Measurements from ENCODE around the gene ATF6. TPM values are rescaled to one million over a fixed set of nuclear protein-coding genes. Genes with fewer than 3 reads are reported as not detected.

Gene ATF6
- total and polyA plus RNA-seq, 9 of the 15 experiments (the other 6 are each of a cell fraction or from before 2014, with no cell fraction given), result 11.7 to 32.4 (median 20.4) TPM

DNA sequence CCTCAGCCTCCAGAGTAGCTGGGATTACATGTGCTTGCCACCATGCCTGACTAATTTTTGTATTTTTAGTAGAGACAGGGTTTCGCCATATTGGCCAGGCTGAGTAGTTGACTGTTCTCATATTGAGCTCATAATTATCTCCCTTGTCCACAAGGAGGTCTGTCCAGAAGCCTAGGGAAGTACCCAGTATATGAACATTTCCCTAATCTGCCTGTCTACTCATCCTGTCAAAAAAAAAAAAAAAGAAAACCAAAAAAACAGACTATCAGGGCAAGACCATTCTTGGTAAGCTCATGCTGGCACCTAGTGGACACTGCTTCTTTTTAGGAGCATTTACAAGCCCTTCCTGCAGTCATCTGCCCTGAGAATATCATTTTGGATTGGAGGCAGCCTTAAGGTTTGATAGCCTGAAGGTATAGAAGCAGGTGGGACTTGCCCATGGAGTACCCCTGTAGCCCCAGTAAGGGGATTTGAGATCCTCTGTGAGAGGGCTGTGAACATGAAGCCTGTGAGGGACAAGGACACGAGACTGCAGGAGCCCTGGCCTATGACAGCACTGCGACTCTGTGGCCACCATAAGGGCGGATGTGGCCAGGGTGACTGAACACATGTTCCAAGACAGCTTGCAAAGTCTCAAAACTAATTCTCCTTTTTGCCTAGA lies 27.4 kb upstream of the ATF6 start (continued):
- TF ChIP-seq LCOR (CRISPR knock-in tag; IDR thresholded peaks at IDR 0.05), result peak; percentile 98
- no peak for TF ChIP-seq HNRNPH1 (optimal IDR thresholded peaks at IDR 0.05; ENCODE audit: low read depth, low read length)
- TF ChIP-seq ELF1 (tag; IDR thresholded peaks at IDR 0.05), result 0 out of 2 replicates have a peak, but pooled peaks have one; percentile 17
- no peak for TF ChIP-seq FOS (IDR thresholded peaks at IDR 0.05; ENCODE audit: extremely low read depth, insufficient read length)
- no peak for TF ChIP-seq SP2 (IDR thresholded peaks at IDR 0.05; ENCODE audit: extremely low read depth, low read depth, low read length, poor library complexity, severe bottlenecking)
- no peak for TF ChIP-seq GABPA (tag; conservative IDR thresholded peaks at IDR 0.05; ENCODE audit: low read depth)
- TF ChIP-seq, protein P1, sequence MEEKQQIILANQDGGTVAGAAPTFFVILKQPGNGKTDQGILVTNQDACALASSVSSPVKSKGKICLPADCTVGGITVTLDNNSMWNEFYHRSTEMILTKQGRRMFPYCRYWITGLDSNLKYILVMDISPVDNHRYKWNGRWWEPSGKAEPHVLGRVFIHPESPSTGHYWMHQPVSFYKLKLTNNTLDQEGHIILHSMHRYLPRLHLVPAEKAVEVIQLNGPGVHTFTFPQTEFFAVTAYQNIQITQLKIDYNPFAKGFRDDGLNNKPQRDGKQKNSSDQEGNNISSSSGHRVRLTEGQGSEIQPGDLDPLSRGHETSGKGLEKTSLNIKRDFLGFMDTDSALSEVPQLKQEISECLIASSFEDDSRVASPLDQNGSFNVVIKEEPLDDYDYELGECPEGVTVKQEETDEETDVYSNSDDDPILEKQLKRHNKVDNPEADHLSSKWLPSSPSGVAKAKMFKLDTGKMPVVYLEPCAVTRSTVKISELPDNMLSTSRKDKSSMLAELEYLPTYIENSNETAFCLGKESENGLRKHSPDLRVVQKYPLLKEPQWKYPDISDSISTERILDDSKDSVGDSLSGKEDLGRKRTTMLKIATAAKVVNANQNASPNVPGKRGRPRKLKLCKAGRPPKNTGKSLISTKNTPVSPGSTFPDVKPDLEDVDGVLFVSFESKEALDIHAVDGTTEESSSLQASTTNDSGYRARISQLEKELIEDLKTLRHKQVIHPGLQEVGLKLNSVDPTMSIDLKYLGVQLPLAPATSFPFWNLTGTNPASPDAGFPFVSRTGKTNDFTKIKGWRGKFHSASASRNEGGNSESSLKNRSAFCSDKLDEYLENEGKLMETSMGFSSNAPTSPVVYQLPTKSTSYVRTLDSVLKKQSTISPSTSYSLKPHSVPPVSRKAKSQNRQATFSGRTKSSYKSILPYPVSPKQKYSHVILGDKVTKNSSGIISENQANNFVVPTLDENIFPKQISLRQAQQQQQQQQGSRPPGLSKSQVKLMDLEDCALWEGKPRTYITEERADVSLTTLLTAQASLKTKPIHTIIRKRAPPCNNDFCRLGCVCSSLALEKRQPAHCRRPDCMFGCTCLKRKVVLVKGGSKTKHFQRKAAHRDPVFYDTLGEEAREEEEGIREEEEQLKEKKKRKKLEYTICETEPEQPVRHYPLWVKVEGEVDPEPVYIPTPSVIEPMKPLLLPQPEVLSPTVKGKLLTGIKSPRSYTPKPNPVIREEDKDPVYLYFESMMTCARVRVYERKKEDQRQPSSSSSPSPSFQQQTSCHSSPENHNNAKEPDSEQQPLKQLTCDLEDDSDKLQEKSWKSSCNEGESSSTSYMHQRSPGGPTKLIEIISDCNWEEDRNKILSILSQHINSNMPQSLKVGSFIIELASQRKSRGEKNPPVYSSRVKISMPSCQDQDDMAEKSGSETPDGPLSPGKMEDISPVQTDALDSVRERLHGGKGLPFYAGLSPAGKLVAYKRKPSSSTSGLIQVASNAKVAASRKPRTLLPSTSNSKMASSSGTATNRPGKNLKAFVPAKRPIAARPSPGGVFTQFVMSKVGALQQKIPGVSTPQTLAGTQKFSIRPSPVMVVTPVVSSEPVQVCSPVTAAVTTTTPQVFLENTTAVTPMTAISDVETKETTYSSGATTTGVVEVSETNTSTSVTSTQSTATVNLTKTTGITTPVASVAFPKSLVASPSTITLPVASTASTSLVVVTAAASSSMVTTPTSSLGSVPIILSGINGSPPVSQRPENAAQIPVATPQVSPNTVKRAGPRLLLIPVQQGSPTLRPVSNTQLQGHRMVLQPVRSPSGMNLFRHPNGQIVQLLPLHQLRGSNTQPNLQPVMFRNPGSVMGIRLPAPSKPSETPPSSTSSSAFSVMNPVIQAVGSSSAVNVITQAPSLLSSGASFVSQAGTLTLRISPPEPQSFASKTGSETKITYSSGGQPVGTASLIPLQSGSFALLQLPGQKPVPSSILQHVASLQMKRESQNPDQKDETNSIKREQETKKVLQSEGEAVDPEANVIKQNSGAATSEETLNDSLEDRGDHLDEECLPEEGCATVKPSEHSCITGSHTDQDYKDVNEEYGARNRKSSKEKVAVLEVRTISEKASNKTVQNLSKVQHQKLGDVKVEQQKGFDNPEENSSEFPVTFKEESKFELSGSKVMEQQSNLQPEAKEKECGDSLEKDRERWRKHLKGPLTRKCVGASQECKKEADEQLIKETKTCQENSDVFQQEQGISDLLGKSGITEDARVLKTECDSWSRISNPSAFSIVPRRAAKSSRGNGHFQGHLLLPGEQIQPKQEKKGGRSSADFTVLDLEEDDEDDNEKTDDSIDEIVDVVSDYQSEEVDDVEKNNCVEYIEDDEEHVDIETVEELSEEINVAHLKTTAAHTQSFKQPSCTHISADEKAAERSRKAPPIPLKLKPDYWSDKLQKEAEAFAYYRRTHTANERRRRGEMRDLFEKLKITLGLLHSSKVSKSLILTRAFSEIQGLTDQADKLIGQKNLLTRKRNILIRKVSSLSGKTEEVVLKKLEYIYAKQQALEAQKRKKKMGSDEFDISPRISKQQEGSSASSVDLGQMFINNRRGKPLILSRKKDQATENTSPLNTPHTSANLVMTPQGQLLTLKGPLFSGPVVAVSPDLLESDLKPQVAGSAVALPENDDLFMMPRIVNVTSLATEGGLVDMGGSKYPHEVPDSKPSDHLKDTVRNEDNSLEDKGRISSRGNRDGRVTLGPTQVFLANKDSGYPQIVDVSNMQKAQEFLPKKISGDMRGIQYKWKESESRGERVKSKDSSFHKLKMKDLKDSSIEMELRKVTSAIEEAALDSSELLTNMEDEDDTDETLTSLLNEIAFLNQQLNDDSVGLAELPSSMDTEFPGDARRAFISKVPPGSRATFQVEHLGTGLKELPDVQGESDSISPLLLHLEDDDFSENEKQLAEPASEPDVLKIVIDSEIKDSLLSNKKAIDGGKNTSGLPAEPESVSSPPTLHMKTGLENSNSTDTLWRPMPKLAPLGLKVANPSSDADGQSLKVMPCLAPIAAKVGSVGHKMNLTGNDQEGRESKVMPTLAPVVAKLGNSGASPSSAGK (IDR thresholded peaks at IDR 0.05), result no peak
- TF ChIP-seq, protein P2, sequence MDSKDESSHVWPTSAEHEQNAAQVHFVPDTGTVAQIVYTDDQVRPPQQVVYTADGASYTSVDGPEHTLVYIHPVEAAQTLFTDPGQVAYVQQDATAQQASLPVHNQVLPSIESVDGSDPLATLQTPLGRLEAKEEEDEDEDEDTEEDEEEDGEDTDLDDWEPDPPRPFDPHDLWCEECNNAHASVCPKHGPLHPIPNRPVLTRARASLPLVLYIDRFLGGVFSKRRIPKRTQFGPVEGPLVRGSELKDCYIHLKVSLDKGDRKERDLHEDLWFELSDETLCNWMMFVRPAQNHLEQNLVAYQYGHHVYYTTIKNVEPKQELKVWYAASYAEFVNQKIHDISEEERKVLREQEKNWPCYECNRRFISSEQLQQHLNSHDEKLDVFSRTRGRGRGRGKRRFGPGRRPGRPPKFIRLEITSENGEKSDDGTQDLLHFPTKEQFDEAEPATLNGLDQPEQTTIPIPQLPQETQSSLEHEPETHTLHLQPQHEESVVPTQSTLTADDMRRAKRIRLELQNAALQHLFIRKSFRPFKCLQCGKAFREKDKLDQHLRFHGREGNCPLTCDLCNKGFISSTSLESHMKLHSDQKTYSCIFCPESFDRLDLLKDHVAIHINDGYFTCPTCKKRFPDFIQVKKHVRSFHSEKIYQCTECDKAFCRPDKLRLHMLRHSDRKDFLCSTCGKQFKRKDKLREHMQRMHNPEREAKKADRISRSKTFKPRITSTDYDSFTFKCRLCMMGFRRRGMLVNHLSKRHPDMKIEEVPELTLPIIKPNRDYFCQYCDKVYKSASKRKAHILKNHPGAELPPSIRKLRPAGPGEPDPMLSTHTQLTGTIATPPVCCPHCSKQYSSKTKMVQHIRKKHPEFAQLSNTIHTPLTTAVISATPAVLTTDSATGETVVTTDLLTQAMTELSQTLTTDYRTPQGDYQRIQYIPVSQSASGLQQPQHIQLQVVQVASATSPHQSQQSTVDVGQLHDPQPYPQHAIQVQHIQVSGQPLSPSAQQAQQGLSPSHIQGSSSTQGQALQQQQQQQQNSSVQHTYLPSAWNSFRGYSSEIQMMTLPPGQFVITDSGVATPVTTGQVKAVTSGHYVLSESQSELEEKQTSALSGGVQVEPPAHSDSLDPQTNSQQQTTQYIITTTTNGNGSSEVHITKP (IDR thresholded peaks at IDR 0.05; ENCODE audit: partially characterized antibody), result peak; percentile 39
- TF ChIP-seq ZNF24 (IDR thresholded peaks at IDR 0.05), result peak; percentile 23; the same call in 1 of the 2 replicates
